T-helper 2 cell treated with Interferon-gamma antibody and Interleukin-4, amounts not matched to agents 5 μg/mL and 100 μg/mL, for 36 hours (primary cell): Measurements from ENCODE around the gene EYA4.

Experiments used
- DNase-seq: peaks from one replicate; pipeline ENCODE4 v3.0.0; 2021; ENCODE audit warnings: low spot score
- H3K27ac Mint-ChIP-seq: one replicate; pipeline ENCODE4 v1.8.0; 2021; ENCODE audit warnings: mild to moderate bottlenecking, mixed read lengths
- H3K27me3 Mint-ChIP-seq: one replicate; pipeline ENCODE4 v1.8.0; 2021; ENCODE audit warnings: low read depth, mixed read lengths
- H3K36me3 Mint-ChIP-seq: one replicate; pipeline ENCODE4 v1.8.0; 2021; ENCODE audit warnings: low read depth, mixed read lengths
- H3K4me1 Mint-ChIP-seq: one replicate; pipeline ENCODE4 v1.8.0; 2021; ENCODE audit warnings: low read depth, mixed read lengths
- H3K4me3 Mint-ChIP-seq: one replicate; pipeline ENCODE4 v1.8.0; 2022; ENCODE audit warnings: mild to moderate bottlenecking, moderate library complexity, mixed read lengths
- H3K9me3 Mint-ChIP-seq: one replicate; pipeline ENCODE4 v1.8.0; 2021; ENCODE audit warnings: mixed read lengths

EYA4 gene

DNA sequence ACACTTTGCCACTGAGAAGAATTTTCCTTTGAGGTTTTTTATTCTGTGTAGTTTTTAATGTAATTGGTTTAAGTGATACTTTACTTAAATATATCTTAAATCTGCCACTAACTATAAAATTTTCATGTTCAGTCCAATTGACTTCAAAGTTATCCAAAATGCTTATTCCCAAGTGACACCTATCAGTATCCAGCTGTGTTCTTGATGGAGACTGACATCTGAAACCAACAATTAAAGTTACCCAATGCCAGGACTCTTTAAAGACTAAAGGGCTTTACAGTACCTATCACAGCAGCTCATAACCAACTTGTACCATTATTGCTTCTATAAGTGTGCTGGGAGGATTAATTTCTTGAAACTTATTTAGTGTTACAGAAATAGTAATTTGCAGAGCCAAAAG is 13.8 kb upstream of the EYA4 start:
- H3K27me3 Mint-ChIP-seq, result no peaks in the 10 kb centered on the region
- DNase-seq, result no peak
- no peaks in the 10 kb centered on the region for H3K9me3 Mint-ChIP-seq
- H3K4me1 Mint-ChIP-seq, result no peaks in the 10 kb centered on the region
- no peaks in the 10 kb centered on the region for H3K36me3 Mint-ChIP-seq
- H3K27ac Mint-ChIP-seq, result no peak overlapping the region
- no peak overlapping the region for H3K4me3 Mint-ChIP-seq

DNA sequence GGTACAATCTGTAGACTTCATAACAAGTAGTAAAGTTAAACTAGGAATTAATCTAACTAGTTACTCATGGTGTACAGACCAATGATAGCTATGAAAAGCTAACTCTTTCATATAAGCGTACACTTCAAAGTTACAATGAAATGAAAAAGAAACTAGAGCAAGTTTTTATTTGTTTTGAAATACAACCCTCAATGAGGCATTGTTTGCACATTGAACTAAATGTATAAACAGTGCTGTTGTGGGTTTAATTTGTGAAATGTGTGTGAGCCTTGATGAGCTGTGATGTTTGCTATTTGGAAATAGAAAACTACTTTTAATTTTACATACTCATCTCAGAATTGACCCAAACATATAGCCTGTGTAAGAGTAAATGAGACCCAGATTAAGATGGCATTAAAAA is 11.1 kb upstream of the EYA4 start:
- Mint-ChIP-seq H3K27ac (no peak overlapping the region), H3K9me3 (no peaks in the 10 kb centered on the region), H3K36me3 (no peaks in the 10 kb centered on the region), H3K4me3 (no peak overlapping the region), H3K27me3 (no peaks in the 10 kb centered on the region), H3K4me1 (no peaks in the 10 kb centered on the region)
- no peak for DNase-seq

GRCh38 chr6:133235221-133235620 is 5.9 kb upstream of the EYA4 start:
- H3K9me3 Mint-ChIP-seq, result no peaks in the 10 kb centered on the region
- H3K36me3 Mint-ChIP-seq, result no peaks in the 10 kb centered on the region
- no peak overlapping the region for H3K27ac Mint-ChIP-seq
- H3K27me3 Mint-ChIP-seq, result peaks cover 27% of the 10 kb centered on the region
- DNase-seq, result no peak
- H3K4me3 Mint-ChIP-seq, result no peak overlapping the region
- no peaks in the 10 kb centered on the region for H3K4me1 Mint-ChIP-seq

- H3K36me3 Mint-ChIP-seq, result no peaks in the 10 kb centered on the region
- DNase-seq, result no peak
- peaks cover 38% of the 10 kb centered on the region for H3K27me3 Mint-ChIP-seq
- H3K27ac Mint-ChIP-seq, result no peak overlapping the region
- H3K4me3 Mint-ChIP-seq, result no peak overlapping the region
- no peaks in the 10 kb centered on the region for H3K4me1 Mint-ChIP-seq
- no peaks in the 10 kb centered on the region for H3K9me3 Mint-ChIP-seq
Observed at GRCh38 chr6:133236932-133237331, 4.2 kb upstream of the EYA4 start.

DNA sequence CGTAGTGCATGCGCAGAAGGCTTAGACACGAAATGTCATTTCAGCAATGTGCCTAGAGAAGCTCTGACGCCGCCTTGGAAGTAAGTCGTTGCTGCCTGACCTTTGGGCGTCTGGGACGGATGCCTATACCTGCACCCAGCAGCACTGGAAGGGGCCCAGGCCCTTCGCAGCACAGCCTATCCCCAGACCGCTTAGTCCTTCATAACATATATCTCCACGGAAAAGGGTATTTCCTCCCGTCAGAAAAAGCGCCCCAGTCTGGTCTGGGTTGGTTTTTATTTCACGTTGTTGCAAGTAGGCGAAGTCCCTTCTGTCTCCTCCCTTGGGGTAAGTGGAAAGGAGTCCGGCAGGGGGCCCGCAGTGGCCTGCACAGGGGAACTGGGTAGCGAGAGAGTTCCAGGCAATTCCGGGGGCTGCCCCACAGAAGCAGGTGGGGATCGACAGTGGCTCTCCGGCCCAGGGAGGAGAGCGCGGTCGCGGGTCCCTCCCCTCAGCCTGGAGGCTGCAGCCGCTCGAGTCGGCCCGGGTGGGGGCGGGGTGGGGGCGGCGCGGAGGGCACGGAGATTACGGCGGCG is 559 bp upstream of the EYA4 start:
- DNase-seq, result no peak
- H3K9me3 Mint-ChIP-seq, result no peaks in the 10 kb centered on the region
- no peak overlapping the region for H3K4me3 Mint-ChIP-seq
- H3K27me3 Mint-ChIP-seq, result peaks cover 67% of the 10 kb centered on the region
- H3K4me1 Mint-ChIP-seq, result peaks cover 3% of the 10 kb centered on the region
- H3K36me3 Mint-ChIP-seq, result no peaks in the 10 kb centered on the region
- H3K27ac Mint-ChIP-seq, result no peak overlapping the region

- H3K27me3 Mint-ChIP-seq, result peaks cover 68% of the 10 kb centered on the region
- DNase-seq, result no peak
- peak overlapping the region; percentile 26 for H3K27ac Mint-ChIP-seq
- no peak overlapping the region for H3K4me3 Mint-ChIP-seq
- no peaks in the 10 kb centered on the region for H3K36me3 Mint-ChIP-seq
- peaks cover 3% of the 10 kb centered on the region for H3K4me1 Mint-ChIP-seq
- no peaks in the 10 kb centered on the region for H3K9me3 Mint-ChIP-seq
Observed at GRCh38 chr6:133241901-133242636, 912 bp downstream of the EYA4 start.

DNA sequence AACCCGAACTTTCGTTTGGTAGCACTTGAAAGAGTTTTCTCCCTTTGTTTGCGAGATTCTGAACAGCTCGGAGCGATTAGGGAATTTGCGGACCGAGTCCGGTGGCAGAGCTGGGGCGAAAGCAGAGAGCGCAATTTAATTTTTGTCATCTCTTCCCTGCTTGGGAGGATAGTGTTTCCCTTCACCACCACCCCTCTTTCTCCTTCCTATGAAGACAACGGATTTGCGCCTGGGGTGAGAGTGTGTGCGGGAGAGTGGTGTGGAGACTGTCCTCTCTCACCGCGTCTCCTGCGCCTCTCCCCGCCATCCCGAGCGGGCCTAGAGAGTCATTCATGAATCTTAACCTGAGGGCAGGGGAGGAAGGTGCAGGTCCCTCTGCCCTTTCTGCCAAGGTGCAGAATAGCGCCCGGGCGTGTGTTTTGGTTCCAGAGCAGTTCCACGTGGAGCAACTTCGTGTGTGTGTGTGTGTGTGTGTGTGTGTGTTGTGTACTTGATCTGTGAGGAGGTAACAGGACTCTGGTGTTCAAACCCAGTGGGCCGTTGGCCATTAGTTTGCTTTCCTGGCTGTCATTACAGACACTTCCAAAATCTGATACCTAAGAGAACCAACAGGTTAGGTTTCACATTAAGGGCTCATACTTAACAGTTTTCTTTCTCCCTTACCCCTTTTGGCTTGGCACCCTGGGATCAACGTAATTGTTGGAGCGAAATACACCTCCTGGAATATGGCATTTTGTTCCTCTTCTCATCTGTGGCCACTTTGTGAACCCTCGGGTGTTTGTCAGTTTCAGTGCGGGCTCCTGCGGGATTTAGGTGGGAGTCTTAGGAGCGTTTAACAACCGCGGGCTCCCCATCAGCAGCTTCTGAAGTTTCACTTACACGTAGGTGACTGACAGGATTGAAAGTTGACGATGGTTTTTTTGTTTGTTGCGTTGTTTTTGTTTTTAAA is 1.8 kb downstream of the EYA4 start:
- no peak for DNase-seq

DNA sequence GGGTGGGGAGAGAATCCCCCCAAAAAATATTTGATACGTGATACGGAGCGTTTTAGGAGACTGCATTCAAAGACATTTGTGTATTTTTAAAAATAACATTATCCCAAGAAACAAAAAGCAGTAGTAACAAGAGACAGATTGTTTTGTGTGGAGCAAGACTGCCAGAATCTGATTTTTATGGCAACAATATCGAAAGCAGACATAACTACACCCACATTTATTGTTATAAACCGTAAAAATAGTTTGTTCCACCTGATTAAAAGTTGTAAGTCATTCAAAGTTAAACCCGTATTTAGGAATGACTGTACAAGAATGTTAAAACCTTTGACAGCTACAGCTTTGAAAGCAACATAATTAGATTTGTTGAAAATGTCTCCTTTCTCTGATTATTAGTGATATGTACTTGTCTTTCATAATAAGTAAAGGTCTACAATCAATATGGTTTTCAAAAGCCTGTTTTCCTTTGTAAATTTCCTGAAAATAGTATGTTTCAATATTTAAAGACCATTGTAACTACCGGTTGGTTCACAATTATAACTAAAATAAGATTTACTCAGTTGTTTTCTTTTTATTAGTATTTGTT is 2.7 kb downstream of the EYA4 start:
- Mint-ChIP-seq H3K27me3 (peaks cover 65% of the 10 kb centered on the region), H3K9me3 (no peaks in the 10 kb centered on the region), H3K36me3 (no peaks in the 10 kb centered on the region), H3K4me3 (no peak overlapping the region), H3K4me1 (peaks cover 3% of the 10 kb centered on the region), H3K27ac (no peak overlapping the region)
- DNase-seq, result no peak

More for the DNA sequence above, 1.8 kb downstream of the EYA4 start:
- Mint-ChIP-seq H3K4me1 (peaks cover 3% of the 10 kb centered on the region), H3K36me3 (no peaks in the 10 kb centered on the region), H3K27ac (peak overlapping the region; percentile 10), H3K4me3 (no peak overlapping the region), H3K27me3 (peaks cover 70% of the 10 kb centered on the region), H3K9me3 (no peaks in the 10 kb centered on the region)

- Mint-ChIP-seq H3K36me3 (no peaks in the 10 kb centered on the region), H3K9me3 (no peaks in the 10 kb centered on the region), H3K27me3 (peaks cover 61% of the 10 kb centered on the region), H3K27ac (no peak overlapping the region), H3K4me1 (peaks cover 3% of the 10 kb centered on the region), H3K4me3 (no peak overlapping the region)
- DNase-seq, result no peak
Observed at GRCh38 chr6:133244519-133244918, 3.4 kb downstream of the EYA4 start.

GRCh38 chr6:133245007-133245406 is 3.9 kb downstream of the EYA4 start:
- no peaks in the 10 kb centered on the region for H3K36me3 Mint-ChIP-seq
- H3K4me3 Mint-ChIP-seq, result no peak overlapping the region
- peaks cover 3% of the 10 kb centered on the region for H3K4me1 Mint-ChIP-seq
- H3K27me3 Mint-ChIP-seq, result peaks cover 56% of the 10 kb centered on the region
- DNase-seq, result no peak
- H3K27ac Mint-ChIP-seq, result no peak overlapping the region
- H3K9me3 Mint-ChIP-seq, result no peaks in the 10 kb centered on the region

GRCh38 chr6:133245422-133245903 is 4.3 kb downstream of the EYA4 start:
- H3K27ac Mint-ChIP-seq, result no peak overlapping the region
- no peak overlapping the region for H3K4me3 Mint-ChIP-seq
- H3K36me3 Mint-ChIP-seq, result no peaks in the 10 kb centered on the region
- DNase-seq, result no peak
- H3K27me3 Mint-ChIP-seq, result peaks cover 51% of the 10 kb centered on the region
- no peaks in the 10 kb centered on the region for H3K9me3 Mint-ChIP-seq
- H3K4me1 Mint-ChIP-seq, result peaks cover 3% of the 10 kb centered on the region

GRCh38 chr6:133247581-133247980 is 6.4 kb downstream of the EYA4 start:
- no peak overlapping the region for H3K4me3 Mint-ChIP-seq
- H3K4me1 Mint-ChIP-seq, result peaks cover under 1% of the 10 kb centered on the region
- DNase-seq, result no peak
- H3K27ac Mint-ChIP-seq, result no peak overlapping the region
- no peaks in the 10 kb centered on the region for H3K36me3 Mint-ChIP-seq
- no peaks in the 10 kb centered on the region for H3K9me3 Mint-ChIP-seq
- peaks cover 36% of the 10 kb centered on the region for H3K27me3 Mint-ChIP-seq

DNA sequence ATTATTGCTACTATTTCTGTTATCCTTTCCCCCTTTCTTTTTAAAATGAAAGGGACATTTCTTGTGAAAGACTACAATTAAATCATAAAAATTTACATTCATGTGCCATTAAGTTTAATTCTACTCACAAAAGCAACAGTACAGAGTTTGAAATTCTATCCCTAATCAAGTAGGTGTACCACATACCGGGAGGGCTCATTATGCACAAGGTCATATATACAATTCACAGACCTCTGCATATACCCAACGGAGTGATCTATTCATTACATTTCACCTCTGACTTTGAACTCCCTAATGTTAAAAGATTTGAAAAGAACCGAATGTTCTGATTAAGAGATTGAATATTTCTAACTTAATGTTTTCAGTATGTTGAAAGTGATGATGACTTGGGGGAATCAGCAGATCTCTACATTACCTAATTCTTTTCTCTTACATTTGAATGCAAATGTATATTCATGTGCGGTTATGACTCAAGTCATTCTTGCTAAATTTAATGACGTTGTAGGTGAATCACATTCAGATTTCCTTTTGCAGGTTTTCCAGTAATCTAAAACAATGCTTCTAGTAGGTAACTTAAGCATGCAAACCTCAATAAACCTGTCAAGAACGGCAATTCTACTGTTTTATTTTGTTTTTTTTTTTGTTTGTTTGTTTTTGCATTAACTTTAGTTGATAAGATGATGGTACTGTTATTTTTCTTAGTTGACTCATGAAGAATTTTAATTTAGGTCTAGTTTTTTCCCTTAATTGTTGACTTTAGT is 7.3 kb downstream of the EYA4 start:
- Mint-ChIP-seq H3K9me3 (no peaks in the 10 kb centered on the region), H3K27me3 (peaks cover 28% of the 10 kb centered on the region), H3K4me1 (no peaks in the 10 kb centered on the region), H3K27ac (no peak overlapping the region), H3K4me3 (no peak overlapping the region), H3K36me3 (no peaks in the 10 kb centered on the region)
- no peak for DNase-seq
